LNCAP (cell line): Measurements from ENCODE around the gene PTPRD.

Experiments used
- TF ChIP-seq, protein P1 (sequence below): fragments of 450-650 bp; IDR thresholded peaks from 2 replicates; pipeline ENCODE4 v1.5.1; 2017; ENCODE audit warnings: mild to moderate bottlenecking

PTPRD gene

DNA sequence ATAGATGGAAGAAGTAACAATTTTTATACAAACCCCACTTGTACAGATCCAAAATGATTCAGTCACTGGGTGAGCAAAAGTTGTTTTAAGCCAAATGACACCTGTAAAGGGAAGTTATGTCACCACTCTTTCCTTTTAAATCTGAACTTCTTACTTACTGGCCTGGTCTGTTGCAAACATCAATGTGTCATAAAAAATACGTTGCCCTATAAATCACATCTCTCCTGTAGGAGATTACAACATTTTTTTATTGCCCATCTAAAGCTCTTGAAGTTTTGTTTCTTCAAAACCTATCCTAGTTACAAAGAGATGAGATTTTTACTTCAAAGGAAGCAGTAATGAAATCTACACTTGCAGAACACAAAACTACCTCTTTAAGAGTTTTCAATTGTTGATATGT lies 1725.4 kb downstream of the PTPRD start:
- TF ChIP-seq, protein P1, sequence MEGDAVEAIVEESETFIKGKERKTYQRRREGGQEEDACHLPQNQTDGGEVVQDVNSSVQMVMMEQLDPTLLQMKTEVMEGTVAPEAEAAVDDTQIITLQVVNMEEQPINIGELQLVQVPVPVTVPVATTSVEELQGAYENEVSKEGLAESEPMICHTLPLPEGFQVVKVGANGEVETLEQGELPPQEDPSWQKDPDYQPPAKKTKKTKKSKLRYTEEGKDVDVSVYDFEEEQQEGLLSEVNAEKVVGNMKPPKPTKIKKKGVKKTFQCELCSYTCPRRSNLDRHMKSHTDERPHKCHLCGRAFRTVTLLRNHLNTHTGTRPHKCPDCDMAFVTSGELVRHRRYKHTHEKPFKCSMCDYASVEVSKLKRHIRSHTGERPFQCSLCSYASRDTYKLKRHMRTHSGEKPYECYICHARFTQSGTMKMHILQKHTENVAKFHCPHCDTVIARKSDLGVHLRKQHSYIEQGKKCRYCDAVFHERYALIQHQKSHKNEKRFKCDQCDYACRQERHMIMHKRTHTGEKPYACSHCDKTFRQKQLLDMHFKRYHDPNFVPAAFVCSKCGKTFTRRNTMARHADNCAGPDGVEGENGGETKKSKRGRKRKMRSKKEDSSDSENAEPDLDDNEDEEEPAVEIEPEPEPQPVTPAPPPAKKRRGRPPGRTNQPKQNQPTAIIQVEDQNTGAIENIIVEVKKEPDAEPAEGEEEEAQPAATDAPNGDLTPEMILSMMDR, result no peak

DNA sequence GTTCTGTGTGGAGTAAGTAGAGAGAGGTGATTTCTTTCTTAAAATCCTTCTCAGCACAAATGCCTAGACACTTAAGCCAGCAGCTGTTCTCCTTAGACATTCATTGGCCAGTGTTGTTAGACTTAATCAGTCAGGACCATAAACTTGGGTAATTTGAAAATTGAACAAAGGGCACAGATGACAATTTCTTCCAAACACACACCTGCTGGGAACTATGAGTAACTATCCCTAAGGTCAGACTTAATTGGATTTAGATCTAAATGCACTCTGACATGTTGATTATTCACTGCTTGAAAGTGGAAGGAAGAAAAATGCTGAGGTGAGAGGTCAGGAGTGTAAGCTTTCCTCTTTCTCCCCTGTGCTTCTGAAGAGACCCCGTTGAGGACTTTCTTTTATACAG lies 1729.5 kb downstream of the PTPRD start:
- TF ChIP-seq, protein P1, result no peak

DNA sequence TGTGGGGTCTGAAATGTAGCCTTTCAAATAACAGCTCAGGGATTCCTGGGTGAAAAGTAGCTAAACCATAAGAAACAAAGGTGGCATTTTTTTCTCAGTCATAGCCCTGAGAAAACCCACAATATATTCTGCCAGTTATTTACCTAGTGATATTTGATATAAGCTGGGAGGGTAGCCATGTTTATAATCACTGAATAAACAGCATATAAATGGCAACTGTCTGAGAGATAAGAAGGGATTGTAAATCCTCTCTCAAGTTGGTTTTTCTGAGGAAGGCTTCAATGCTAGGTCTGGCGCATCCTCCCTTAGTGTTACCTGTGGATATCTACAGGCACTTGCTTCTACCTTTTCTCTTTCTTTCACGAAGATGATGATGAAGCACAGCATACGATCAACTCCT lies 1732.7 kb downstream of the PTPRD start:
- TF ChIP-seq, protein P1, result no peak

DNA sequence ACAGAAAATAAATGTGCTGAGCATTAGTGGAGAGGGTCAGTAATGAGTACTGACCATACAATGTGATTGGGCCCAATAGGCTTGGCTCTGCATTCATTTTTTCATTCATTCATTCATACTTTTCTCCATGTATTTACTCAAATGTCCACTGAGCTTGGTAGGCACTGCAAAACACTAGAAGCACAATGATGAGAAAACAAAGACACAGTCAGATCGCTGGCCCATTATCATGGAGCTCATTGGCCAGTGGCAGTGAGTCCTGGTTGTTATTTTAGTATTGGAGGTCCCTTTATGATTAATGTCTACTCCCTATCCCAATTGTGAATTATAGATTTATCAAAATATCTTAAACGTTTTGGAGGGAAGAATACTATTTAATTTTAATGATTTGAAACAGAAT lies 1733.5 kb downstream of the PTPRD start:
- TF ChIP-seq, protein P1, result no peak

DNA sequence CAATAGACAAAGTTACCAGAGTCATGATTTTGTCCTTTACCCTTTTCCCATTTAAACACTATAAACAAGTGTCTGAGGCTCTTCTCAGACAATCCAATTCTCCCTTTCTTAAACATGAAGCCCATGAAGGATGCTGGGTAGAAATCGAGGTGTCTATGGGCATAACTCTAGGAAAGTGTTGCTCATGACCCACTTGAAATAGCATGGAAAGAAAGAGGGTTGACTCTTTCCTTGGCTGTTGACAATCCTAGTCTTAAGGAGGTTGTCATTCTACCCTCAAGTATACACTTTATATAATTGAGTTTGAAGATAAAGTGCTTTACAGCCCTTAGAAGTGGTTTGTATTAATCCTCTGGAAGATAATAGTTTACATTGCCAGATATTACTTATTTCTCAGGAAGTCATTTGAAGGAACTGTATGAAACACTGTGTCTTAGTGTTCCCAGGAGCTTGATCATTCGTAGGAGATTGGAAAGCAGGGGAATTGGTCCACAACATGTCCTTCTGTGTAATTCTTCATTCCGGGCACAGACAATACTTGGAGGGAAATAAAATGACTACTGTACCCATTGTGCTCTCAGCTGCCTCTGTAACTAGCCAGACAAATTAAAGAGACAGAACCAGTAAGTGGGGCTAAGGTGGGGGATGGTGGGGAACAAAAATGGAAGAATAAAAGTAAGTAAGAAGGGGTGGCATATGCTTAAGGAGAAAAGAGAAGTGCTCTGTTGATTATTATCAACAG lies 1734.9 kb downstream of the PTPRD start:
- TF ChIP-seq, protein P1, result no peak

DNA sequence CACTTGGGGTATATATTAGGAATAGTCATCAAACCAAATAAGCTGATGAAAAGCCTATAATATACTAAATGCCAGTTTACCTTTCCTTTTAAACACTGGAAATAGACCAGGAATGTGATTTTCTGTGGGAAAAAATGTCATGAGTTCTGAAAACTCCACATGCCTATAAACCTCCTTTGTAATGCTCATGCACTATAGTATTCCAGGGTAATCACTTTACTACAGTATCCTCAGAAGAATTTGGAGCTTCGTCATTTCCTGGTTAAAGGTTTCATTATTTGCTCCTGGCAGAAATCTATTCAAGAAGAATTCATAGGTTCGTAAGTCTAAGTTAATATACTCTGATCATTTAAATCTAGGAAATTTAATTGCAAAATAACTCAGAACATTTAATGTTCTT lies 1736.5 kb downstream of the PTPRD start:
- TF ChIP-seq, protein P1, result no peak

DNA sequence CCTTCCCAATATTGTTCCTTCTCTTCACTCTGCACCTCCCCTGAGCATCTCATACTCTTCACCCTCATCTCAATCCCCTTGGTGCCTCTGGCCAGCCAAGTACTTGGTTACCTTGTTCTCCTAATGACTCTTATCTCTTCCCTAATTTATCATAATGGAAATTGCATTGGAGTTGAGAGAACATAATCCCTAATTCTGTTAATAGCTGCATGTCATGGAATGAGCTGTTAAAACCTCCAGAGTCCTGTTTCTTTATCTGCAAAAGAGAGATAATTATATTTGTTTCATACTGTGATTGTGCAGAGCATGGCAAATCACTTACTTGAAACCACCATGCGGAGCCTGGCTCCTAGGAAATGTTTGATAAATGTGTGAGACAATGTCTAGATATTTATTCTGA lies 1738.3 kb downstream of the PTPRD start:
- TF ChIP-seq, protein P1, result no peak

DNA sequence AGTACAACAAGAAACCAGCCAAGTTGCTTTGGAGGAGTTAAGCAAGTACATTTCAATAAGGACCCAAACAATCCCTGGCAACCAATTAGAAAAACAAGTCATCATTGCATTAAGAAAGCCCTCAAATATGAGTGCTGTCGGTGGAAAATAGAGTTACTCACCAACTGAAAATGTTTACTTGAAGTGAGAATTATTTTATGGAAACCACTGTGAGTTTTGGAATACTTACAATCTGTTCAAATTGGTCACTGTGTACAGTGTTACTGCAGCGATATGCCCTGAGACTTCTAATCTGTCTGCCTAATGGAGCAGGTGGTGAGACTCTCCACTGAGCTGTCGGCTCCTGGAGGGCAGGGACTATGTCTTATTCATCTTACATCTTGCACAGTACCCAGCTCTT lies 1740.0 kb downstream of the PTPRD start:
- TF ChIP-seq, protein P1, result no peak
